HG02571 (cell line): Measurements from ENCODE around the gene PRDM15.

Experiments
- ATAC-seq: cut with Tn5 transposase; IDR thresholded peaks from one replicate; pipeline ENCODE4 v1.9.1; 2021; ENCODE audit warnings: mild to moderate bottlenecking, moderate library complexity; ENCODE audit not compliant: unreplicated experiment

The PRDM15 gene

DNA sequence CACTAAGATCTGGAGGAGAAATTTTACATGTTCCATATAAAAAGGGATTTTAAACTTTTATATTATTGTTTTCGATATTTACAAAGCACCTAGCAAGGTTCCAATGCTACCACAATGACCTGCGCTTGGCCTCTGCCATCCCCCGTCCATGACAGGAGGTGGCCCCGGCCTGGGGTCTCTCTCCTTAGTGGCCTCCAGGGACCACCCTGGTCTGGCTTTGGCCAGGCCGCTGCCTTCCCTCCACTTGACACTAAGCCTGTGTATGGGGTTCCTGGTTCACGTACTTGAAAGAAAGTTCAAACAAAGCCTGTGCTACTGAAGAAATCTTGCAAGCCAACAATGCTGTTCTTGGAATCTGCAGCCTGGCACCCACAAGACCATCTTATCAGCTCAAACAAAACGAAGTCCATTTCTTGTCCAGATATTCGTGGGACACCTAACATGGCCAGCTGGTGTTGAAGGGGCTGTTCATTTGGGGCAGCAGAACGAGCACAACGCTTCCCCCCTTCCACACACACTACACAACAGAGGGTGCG, 12.8 kb downstream of the PRDM15 start:
- no peak for ATAC-seq

DNA sequence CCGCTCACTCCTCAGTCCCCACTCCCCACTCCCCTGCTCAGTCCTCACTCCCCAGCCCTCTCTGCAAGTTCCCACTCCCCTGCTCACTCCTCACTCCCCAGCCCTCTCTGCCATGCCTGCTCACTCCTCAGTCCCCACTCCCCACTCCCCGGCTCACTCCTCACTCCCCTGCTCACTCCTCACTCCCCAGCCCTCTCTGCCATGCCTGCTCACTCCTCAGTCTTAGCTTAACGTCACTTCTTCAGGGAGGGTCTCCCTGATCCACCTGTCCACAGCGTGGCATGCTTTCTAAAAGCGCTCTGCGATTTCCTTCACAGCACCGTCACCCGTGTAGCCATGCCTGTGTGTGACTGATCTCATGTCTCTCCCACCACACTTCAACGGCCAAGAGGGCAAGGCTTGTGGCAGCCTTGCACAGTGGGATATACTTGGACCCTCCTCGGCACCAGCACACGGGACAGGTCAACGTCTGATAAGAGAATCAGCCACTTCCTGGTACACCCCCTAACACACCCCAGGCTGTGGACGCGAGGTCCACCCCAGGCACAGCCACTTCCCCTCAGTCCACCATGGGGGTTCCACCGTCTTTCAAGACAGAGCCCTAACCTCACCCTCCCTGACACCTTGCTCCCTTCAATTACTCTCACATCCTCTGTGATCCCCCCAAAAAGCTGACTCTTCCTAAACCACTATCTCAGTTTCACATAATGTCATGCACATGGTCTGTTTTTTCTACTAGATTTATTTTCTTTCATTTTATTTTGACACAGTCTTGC, 14.0 kb downstream of the PRDM15 start:
- ATAC-seq = no peak

DNA sequence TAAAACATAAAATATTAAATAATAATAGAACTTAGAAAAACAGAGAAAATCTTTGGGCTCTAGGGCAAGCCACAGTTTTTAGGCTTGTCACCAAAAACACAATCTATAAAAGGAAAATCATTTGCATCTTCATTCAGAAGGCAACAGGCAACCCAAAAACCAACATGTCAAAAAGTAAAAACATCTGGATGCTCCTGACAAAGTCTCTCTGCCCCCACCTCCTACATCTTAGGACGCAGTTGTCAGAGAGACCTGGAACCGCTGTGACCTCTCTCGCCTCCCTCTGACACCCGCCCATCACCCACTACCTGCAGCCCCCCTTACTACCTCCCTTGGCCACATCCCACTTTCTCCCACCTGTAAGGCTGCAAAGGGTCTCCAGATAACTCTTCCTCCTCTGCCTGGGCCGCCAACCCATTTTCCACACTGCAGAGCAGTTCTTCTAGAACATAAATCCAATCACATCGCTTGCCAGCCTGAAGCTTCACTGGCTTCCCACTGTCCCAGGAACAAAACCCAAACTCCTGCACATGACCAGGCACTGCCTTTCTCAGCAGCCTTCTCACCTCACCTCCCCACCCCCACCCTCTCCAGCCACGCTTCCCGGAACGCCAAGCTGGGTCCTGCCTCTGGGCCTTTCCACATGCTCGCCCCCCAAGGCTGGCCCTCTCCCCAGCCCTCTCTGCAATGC, 14.7 kb downstream of the PRDM15 start:
- ATAC-seq = no peak

DNA sequence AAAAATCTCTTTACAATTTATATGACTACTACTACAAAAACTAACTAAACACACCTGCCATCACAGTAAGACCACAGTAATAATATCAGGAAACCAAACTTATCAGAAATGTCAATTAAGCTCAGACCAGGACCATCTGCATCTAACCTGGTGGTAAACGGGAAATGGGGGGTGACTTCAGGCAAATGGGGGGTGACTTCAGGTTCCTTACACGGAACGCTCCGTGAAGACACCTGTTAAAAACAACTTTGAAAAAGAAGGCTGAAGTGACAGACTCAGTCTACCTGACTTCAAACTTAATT, 15.8 kb downstream of the PRDM15 start:
- no peak for ATAC-seq

DNA sequence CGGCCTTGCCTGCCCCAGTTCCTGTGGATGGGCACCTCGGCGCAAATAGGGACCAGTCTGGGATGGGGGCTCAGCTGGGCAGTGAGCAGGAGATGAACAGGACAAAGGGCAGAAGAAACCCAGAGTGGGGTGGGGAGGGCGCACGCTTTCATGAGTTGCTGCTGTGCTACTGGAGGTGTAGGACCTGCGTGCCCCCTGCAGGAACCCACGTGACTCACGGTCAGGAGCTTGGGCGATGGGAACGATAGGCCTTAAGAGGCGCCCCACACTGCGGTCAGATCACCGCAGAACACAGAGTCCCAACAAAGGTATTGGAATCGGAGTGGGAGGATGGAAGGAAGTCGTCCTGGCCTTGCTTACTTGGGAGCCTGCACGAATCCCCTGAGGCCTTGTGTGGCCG, 17.2 kb downstream of the PRDM15 start:
- no peak for ATAC-seq

DNA sequence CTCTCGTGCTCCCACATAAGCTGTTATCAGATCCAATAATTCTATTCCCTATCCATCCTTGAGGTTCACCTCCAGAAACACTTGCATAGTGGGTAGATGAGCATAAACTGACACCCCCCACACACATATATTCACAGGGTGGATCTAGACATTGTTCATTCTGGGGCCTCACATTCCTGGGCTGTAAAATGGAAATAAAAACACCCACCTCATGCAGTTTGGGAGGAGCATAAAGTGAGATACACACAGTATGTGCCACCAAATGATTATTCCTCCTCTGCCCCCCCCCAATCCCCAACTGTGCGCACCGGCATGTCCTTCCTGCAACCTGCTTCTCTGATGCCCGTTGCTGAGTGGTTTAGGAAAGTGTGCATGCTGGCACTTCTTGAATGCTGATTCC, 17.9 kb downstream of the PRDM15 start:
- no peak for ATAC-seq

DNA sequence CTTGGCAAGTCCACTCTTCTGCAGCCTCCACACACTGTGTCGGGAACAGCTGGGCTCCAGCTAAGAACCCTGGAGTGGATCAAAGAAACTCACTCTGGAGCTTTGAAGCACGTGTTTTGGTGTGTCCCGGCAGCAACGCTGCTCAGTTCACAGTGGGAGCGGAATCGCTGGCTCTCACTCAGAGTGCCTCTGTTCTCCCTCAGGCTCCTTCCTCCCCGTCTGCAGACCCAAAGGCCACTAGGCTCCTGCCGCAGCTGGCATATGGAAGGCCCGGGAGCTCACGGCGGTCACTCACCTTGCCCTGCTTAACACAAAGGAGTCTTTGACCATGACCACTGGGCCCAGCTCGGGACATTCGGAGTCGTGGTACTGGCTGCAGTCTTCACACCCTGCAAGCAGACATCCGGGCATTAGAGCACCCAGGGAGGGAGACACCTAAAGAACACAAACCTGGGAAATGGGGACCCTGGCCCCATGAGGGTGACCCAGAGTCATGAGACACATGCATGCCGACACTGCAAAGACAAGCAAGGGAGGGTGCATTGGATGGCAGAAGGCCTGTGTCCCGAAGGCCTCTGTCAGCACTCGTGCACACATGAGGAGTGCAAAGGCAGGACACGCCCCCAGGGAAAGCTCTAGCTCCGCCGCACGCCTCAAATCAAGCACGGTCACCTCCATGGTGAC, 19.7 kb downstream of the PRDM15 start:
- no peak for ATAC-seq

DNA sequence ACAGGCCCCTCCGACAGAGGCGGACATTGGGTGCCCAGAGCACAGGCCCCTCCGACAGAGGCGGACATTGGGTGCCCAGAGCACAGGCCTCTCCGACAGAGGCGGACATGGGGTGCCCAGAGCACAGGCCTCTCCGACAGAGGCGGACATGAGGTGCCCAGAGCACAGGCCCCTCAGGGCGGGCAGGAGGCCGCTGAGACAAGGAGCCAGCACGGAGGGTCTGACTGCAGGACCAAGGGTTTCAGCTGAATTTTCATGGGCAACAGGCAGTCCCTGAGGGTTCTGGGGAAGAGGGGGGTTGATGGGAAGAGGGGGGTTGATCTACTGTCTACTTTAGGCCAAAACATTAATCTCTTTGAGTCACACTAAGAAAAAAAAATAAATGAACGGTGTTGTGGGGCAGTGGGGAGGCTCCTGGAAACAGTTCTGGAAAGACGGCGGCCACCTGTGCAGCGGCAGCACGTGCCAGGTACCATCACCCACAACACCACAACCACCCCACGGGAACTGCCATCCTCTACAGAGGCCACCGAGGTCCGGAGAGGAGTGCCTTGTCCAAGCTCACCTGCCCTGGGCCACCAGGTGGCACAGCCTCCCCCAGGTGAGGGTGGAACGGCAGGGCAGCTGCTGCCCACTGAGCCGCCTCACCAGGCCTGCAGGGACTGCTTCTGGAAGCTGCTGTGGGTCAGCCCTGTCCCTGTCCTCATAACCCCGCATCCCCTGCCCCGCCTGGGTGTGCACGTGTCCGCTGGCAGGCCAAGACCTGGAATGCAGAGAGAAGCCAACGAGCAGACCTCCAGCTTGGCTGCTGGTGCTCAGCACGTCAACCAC, 20.5 kb downstream of the PRDM15 start:
- no peak for ATAC-seq

DNA sequence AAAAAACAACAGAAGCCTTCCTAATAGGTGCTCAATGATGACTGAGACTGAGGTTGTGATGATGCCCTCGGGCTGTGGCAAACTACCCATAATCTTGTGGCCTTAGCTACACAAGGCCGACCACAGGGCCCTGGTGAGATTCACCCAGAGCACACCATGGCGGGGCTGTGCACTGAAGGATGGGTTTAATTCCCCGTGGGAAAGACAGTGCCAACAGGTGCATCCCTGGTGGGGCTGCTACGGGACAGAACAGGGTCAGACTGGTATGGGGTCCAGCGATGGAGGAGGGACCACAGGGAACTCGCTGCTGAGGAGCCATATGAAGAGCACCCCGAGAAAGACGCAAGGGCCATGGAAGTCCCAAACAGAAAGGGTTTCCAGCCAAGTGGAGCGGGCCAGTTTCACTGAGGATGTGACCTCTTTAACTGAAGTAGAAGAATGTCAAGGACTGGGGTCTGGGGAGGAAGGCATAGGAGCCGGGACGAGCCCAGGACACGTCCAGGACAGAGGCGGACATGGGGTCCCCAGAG, 21.3 kb downstream of the PRDM15 start:
- ATAC-seq = no peak

DNA sequence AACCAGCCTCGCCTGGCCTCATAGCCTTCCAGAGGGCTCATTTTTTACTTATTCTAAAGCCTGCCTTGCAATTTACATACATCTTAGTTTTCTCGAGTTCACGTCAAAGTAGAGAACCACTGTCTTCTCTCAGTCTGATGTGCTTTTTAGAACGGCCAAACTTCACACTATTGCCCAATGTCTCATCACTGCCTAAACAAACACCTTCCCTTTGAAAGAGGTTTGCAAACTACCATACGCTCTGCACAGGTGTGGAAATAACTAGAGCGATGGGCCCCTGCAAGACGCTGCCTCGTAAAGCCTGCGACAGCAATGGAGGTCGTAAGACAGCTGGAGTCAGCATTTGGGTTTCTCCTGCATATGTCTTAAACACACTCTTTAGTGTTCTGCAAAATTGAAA, 22.6 kb downstream of the PRDM15 start:
- no peak for ATAC-seq

DNA sequence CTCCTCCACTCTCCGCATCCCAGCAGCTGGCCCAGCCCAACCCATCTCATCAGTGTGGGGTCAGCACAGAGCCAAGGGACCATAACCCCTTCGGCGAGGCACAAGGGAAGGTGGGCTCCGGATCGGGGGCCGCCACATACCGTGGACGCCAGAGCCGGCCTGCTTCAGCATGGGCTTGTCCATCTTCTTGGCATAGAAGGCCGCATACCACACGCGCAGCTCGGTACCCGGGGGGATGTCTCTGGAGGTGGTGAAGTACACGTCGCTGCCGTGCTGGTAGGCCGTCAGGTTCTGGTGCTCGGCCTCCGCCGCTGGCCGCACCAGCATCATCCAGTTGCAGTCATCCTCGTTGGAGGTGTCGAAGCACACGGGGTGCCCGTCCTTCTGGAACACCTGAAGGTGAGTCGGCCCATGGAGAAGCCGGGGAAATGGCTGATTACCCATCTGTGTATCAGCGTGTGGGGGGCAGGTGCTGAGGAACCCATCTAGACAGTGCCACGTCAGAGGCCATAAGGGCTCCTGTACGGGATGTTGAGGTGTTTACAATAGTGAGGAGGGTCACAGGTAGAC, 24.6 kb downstream of the PRDM15 start:
- ATAC-seq = no peak

DNA sequence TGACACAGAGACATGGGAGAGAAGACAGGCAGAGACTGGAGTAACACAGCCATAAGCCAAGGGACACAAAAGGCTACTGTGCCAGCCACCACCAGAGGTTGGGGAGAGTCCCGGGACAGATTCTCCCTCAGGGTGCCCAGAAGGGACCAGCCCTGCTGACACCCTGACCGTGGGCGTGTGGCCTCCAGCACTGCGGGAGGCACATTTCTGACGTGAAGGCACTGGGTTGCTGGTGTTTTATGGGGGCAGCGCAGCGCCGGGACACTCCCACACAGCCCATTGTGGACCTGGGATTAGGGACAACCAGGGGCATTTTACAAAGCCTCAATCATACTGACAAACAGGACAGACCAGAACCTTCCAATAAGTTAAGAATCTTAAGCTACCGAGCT, 26.2 kb downstream of the PRDM15 start:
- no peak for ATAC-seq

DNA sequence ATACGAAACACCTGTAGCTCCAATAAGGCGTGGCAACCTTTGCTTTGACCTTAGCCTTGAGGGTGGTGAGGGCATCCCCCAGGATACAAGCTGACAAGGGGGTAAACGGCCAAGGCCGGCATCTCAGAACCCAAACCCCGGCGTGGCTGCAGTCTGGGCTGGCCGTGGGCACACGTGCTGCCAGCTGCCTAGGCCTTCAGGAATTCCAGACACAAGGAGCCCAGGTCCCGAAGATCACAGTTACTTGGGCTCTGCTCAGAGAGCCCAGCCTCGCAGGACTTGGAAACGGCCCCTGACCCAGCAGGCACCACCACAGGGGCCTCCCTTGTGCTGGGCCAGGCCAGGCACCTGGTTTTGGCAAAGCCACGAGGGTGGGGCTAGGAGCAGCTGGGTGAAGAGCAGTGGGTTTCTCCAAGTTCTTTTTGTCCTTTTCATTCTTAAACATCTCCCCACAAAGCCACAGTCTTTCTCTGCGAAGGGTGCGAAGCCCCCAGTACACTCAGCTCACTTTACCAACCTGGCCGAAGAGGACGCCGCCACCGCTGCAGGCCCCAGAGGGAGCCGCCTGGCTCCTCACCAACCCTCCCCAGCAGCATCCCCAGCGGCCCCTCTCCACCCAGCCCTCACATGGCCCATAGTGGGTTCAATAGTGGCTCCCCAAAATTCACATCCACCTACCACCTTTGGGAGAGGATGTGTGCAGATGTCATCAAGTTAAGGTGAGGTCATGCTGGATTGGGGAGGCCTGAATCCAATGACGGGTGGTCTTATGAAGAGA, 26.8 kb downstream of the PRDM15 start:
- no peak for ATAC-seq

DNA sequence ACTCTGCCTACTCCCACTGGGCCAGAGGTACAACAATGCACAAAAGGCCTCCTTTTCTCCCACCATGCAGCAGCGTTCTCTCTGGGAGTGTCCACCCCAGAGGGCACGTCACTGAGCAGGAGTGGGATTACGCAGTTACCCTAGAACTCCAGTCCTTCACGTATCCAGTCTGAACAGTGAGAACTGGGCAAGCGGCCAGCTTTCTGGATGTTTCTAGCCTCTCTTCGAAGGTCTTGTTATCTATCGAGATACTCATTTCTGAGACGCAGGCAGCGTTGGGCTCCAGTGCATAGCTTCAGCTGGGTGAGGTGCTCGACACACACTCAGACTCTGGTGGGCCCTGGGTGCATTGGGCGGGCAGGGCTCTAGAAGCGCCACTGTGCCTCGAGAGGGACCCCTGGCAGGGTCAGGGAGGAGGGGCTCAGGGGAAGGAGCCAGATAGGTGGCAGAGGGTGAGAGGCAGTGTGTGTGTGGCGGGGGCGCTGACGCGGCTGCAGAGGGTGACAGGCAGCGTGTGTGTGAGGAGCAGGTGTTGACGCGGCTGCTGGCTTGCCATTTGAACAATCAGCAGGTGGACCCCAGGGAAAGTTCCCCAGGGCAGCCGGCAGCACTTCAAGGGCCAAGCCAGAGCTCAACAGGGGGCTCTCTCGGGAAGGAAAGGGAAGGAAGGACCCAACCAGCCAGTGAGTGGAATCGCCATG, 27.9 kb downstream of the PRDM15 start:
- no peak for ATAC-seq

DNA sequence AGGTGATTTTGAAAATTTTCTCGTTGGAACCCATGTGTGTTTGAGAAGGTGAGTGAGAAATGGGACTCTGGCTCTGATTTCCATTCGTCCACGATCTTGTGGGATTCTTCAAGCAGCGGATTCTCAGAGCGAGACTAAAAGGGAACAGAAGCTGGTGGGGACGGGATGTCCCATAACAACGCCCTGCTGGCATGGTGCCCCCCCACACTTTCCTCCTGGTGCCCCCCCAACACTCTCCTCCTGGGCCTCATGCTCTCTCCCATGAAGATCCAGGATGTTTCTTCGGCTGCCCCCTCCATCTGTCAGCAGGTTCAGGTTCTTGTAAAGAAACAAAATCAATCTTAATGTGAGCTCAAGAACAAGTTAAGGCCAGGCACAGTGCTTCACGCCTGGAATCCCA, 29.1 kb downstream of the PRDM15 start:
- no peak for ATAC-seq

DNA sequence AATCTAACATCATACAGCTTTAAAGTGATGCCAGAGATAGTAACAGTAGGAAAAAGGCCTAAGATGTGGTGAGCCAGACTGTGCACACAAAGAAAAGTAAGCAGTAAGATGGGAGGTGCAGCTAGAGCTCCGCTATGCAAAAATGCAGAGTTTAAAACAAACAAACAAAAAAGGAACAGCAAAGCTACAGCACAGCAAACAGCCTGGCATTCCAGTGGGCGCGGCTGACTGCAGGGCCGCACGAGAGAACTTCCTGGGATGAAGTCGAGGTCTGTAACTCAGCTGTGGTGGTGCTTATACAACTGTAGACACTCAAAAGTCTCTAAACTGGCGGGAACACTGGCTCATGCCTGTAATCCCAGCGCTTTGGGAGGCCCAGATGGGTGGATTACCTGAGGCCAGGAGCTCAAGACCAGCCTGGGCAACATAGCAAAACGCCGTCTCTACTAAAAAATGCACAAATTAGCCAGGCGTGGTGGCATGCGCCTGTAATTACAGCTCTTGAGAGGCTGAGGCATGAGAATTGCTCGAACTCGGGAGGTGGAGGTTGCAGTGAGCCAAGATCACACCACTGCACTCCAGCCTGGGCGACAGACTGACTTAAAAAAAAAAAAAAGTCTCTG, 30.1 kb downstream of the PRDM15 start:
- no peak for ATAC-seq

DNA sequence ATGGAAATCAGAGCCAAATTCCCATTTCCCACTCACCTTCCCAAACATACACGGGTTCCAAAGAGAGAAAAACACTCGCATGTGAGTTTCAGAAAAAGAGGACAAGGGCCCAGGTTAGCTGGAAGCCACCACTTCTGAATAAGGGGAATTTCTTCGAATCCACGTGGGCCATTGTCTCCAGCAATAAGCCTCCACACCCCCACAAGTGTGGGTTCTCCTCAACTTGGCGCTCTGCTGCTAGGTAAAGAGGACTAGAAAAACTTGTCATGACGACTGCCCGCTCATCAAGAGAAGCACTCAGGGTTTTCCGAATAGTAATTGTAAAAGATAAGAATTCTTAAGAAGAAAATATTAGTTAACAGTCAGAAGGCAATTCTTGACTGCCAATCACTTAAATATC, 30.6 kb downstream of the PRDM15 start:
- ATAC-seq = no peak

DNA sequence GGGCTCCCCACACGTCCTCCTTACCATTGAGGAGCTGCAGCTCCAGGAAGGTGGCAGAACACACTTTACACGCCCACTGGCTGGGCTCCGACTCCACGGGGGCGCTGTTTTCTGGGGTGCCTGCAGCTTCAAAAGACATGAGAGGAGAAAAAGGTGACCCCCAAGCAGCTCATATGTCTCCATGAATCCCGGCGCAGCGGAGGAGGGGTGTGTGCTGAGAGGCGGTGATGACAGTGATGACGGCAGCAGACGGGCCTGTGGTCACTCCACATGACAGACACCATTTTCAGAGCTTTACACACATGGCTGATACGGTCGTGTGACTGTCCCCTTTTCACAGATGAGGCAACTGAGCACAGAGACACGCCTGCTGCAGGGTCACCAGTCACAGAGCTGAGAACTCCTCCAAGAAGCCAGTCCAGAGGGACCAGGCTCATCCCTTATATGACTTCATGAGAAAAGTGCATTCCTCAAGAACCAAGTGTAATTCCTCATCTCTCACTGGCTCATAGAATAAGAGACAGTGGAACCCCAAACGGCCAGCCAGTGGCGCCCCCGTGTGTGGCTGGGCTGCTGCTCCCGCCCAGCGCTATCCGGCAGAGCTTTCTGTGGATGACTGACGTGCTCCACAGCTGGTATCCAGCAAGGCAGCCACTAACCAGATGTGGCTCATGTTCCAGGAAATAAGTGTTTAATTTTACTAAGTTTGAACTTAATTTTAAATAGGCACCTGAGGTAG, 31.9 kb downstream of the PRDM15 start:
- no peak for ATAC-seq
